Measurements from ENCODE around the gene UVRAG. TPM values are rescaled to one million over a fixed set of nuclear protein-coding genes. Genes with fewer than 3 reads are reported as not detected.
A peak's percentile ranks its signal among the peaks of the same experiment; 100 is the strongest.

The UVRAG gene
- total and polyA plus RNA-seq, 2 of the 13 experiments (the other 11 are each of a cell fraction or from before 2014, with no cell fraction given): 9.7 to 17.3 TPM

GRCh38 chr11:76177250-76177686, 362.3 kb downstream of the UVRAG start (continued):
- TF ChIP-seq SRSF1 (optimal IDR thresholded peaks at IDR 0.05; ENCODE audit: low read depth, low read length) (no peak), ZNF512 (CRISPR knock-in tag; IDR thresholded peaks at IDR 0.05) (no peak), AHR (CRISPR knock-in tag; IDR thresholded peaks at IDR 0.05) (no peak), HOXA3 (CRISPR knock-in tag; IDR thresholded peaks at IDR 0.05) (peak; percentile 41; the same call in 1 of the 2 replicates), TFE3 (CRISPR knock-in tag; IDR thresholded peaks at IDR 0.05) (no peak), RBAK (CRISPR knock-in tag; IDR thresholded peaks at IDR 0.05) (no peak), XBP1 (CRISPR knock-in tag; IDR thresholded peaks at IDR 0.05) (no peak), ETV6 (CRISPR knock-in tag; conservative IDR thresholded peaks at IDR 0.05) (no peak), NR2C2 (CRISPR knock-in tag; IDR thresholded peaks at IDR 0.05; ENCODE audit: borderline replicate concordance) (0 out of 2 replicates have a peak, but pooled peaks have one; percentile 14), SRY (CRISPR knock-in tag; IDR thresholded peaks at IDR 0.05) (no peak), ZNF557 (CRISPR knock-in tag; IDR thresholded peaks at IDR 0.05) (no peak), ARNT2 (CRISPR knock-in tag; IDR thresholded peaks at IDR 0.05; ENCODE audit: low read depth) (no peak), AKNA (CRISPR knock-in tag; IDR thresholded peaks at IDR 0.05; ENCODE audit: borderline replicate concordance) (no peak), SNAI1 (CRISPR knock-in tag; IDR thresholded peaks at IDR 0.05; ENCODE audit: borderline replicate concordance) (no peak), KDM2A (CRISPR knock-in tag; IDR thresholded peaks at IDR 0.05; ENCODE audit: borderline replicate concordance, low read depth) (no peak)
- TF ChIP-seq, protein P1, sequence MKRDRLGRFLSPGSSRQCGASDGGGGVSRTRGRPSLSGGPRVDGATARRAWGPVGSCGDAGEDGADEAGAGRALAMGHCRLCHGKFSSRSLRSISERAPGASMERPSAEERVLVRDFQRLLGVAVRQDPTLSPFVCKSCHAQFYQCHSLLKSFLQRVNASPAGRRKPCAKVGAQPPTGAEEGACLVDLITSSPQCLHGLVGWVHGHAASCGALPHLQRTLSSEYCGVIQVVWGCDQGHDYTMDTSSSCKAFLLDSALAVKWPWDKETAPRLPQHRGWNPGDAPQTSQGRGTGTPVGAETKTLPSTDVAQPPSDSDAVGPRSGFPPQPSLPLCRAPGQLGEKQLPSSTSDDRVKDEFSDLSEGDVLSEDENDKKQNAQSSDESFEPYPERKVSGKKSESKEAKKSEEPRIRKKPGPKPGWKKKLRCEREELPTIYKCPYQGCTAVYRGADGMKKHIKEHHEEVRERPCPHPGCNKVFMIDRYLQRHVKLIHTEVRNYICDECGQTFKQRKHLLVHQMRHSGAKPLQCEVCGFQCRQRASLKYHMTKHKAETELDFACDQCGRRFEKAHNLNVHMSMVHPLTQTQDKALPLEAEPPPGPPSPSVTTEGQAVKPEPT (CRISPR knock-in tag; IDR thresholded peaks at IDR 0.05; ENCODE audit: low read depth): 0 out of 2 replicates have a peak, but pooled peaks have one; percentile 77
- TF ChIP-seq, protein P2, sequence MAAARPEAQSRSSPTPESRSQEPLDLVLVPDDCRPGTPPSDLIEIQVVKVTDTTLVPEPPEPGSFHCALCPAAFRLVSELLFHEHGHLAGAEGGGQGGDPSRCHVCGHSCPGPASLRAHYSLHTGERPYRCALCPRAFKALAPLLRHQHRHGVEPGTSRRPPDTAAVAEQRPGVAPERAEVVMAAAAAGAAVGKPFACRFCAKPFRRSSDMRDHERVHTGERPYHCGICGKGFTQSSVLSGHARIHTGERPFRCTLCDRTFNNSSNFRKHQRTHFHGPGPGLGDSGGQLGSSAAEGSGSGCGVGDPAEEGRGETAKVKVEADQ (CRISPR knock-in tag; IDR thresholded peaks at IDR 0.05; ENCODE audit: borderline replicate concordance): no peak
- TF ChIP-seq, protein P3, sequence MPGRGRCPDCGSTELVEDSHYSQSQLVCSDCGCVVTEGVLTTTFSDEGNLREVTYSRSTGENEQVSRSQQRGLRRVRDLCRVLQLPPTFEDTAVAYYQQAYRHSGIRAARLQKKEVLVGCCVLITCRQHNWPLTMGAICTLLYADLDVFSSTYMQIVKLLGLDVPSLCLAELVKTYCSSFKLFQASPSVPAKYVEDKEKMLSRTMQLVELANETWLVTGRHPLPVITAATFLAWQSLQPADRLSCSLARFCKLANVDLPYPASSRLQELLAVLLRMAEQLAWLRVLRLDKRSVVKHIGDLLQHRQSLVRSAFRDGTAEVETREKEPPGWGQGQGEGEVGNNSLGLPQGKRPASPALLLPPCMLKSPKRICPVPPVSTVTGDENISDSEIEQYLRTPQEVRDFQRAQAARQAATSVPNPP (CRISPR knock-in tag; IDR thresholded peaks at IDR 0.05): no peak

Data from HepG2 (cell line).